Measurements from ENCODE around the gene PTPRT.

The PTPRT gene

GRCh38 chr20:42063141-42063540, 1126.6 kb downstream of the PTPRT start:
- intact Hi-C loops (cut with DNase I): no loop called here
- no peak for DNase-seq

GRCh38 chr20:42053350-42053749, 1136.4 kb downstream of the PTPRT start:
- no peak for DNase-seq
- intact Hi-C loops (cut with DNase I): no loop called here

- DNase-seq: no peak
- intact Hi-C loops (cut with DNase I): no loop called here
Observed at GRCh38 chr20:42051921-42052320, 1137.8 kb downstream of the PTPRT start.

- intact Hi-C loops (cut with DNase I): no loop called here
Observed at GRCh38 chr20:42046371-42047085, 1143.2 kb downstream of the PTPRT start.

GRCh38 chr20:42043921-42044320, 1145.8 kb downstream of the PTPRT start:
- intact Hi-C loops (cut with DNase I): no loop called here
- DNase-seq: no peak

More at GRCh38 chr20:42046371-42047085, 1143.2 kb downstream of the PTPRT start:
- no peak for DNase-seq

- DNase-seq: no peak
Observed at GRCh38 chr20:42041000-42041565, 1148.6 kb downstream of the PTPRT start.

GRCh38 chr20:42027746-42028268, 1161.9 kb downstream of the PTPRT start:
- intact Hi-C loops (cut with DNase I): no loop called here

More at GRCh38 chr20:42041000-42041565, 1148.6 kb downstream of the PTPRT start:
- intact Hi-C loops (cut with DNase I): no loop called here

DNA sequence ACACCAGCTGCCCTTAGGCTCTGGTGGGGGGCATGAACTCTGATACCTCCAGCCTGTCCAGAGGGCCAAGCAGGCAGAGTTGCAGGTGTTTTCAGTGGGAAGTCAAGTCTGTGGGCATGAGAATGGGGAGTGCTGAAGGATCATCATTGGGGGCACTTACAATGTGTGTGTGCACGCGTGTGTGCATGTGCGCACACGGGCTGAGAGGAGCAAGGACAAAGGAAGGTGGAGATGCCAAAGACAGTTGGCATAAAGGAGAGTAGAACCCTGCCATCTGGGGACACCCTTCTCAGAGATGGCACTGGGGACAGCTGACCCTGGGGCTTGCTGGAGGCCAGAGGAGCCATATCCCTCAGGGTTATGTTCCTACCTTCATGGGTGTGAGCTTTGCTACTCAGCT, 1163.1 kb downstream of the PTPRT start:
- DNase-seq: no peak
- intact Hi-C loops (cut with DNase I): no loop called here

More at GRCh38 chr20:42027746-42028268, 1161.9 kb downstream of the PTPRT start:
- no peak for DNase-seq

GRCh38 chr20:42024653-42025052, 1165.1 kb downstream of the PTPRT start:
- intact Hi-C loops (cut with DNase I): no loop called here
- no peak for DNase-seq
